ENCODE results near the gene SCUBE1. TPM values are rescaled to one million over a fixed set of nuclear protein-coding genes. Genes with fewer than 3 reads are reported as not detected.
A peak's percentile ranks its signal among the peaks of the same experiment; 100 is the strongest.

Gene SCUBE1
- total RNA-seq, 1 donor from 2014 or later, result 54.7 TPM

GRCh38 chr22:43342347-43343261, 568 bp downstream of the SCUBE1 start:
- peak overlapping the region; percentile 89 for H3K4me3 Mint-ChIP-seq (ENCODE audit: unreplicated experiment)
- H3K27me3 Mint-ChIP-seq (ENCODE audit: unreplicated experiment), result peaks cover 15% of the 10 kb centered on the region
- H3K36me3 Mint-ChIP-seq (ENCODE audit: low read depth, unreplicated experiment), result peaks cover 5% of the 10 kb centered on the region
- no peak overlapping the region for H3K27ac Mint-ChIP-seq (ENCODE audit: unreplicated experiment)
- peaks cover 19% of the 10 kb centered on the region for H3K4me1 Mint-ChIP-seq (ENCODE audit: unreplicated experiment)
- no peaks in the 10 kb centered on the region for H3K9me3 Mint-ChIP-seq (ENCODE audit: unreplicated experiment)
- TF ChIP-seq CTCF (IDR thresholded peaks at IDR 0.05; ENCODE audit: unreplicated experiment), result no peak
- DNase-seq (ENCODE audit: low spot score), result no peak

- no peak for TF ChIP-seq CTCF (IDR thresholded peaks at IDR 0.05; ENCODE audit: unreplicated experiment)
- DNase-seq (ENCODE audit: low spot score), result no peak
- H3K27me3 Mint-ChIP-seq (ENCODE audit: unreplicated experiment), result peaks cover 15% of the 10 kb centered on the region
- no peaks in the 10 kb centered on the region for H3K9me3 Mint-ChIP-seq (ENCODE audit: unreplicated experiment)
- H3K4me1 Mint-ChIP-seq (ENCODE audit: unreplicated experiment), result peaks cover 19% of the 10 kb centered on the region
- H3K27ac Mint-ChIP-seq (ENCODE audit: unreplicated experiment), result no peak overlapping the region
- peak overlapping the region; percentile 86 for H3K4me3 Mint-ChIP-seq (ENCODE audit: unreplicated experiment)
- H3K36me3 Mint-ChIP-seq (ENCODE audit: low read depth, unreplicated experiment), result peaks cover 5% of the 10 kb centered on the region
Observed at GRCh38 chr22:43341565-43341964, 1.6 kb downstream of the SCUBE1 start.

GRCh38 chr22:43338766-43339345, 4.3 kb downstream of the SCUBE1 start:
- H3K9me3 Mint-ChIP-seq (ENCODE audit: unreplicated experiment), result no peaks in the 10 kb centered on the region
- H3K27ac Mint-ChIP-seq (ENCODE audit: unreplicated experiment), result no peak overlapping the region
- H3K4me1 Mint-ChIP-seq (ENCODE audit: unreplicated experiment), result peaks cover 11% of the 10 kb centered on the region
- no peaks in the 10 kb centered on the region for H3K36me3 Mint-ChIP-seq (ENCODE audit: low read depth, unreplicated experiment)
- DNase-seq (ENCODE audit: low spot score), result no peak
- peaks cover 9% of the 10 kb centered on the region for H3K27me3 Mint-ChIP-seq (ENCODE audit: unreplicated experiment)
- H3K4me3 Mint-ChIP-seq (ENCODE audit: unreplicated experiment), result no peak overlapping the region
- no peak for TF ChIP-seq CTCF (IDR thresholded peaks at IDR 0.05; ENCODE audit: unreplicated experiment)

- H3K4me1 Mint-ChIP-seq (ENCODE audit: unreplicated experiment), result peaks cover 11% of the 10 kb centered on the region
- no peak for DNase-seq (ENCODE audit: low spot score)
- no peaks in the 10 kb centered on the region for H3K9me3 Mint-ChIP-seq (ENCODE audit: unreplicated experiment)
- TF ChIP-seq CTCF (IDR thresholded peaks at IDR 0.05; ENCODE audit: unreplicated experiment), result no peak
- no peaks in the 10 kb centered on the region for H3K36me3 Mint-ChIP-seq (ENCODE audit: low read depth, unreplicated experiment)
- no peak overlapping the region for H3K27ac Mint-ChIP-seq (ENCODE audit: unreplicated experiment)
- no peak overlapping the region for H3K4me3 Mint-ChIP-seq (ENCODE audit: unreplicated experiment)
- H3K27me3 Mint-ChIP-seq (ENCODE audit: unreplicated experiment), result peaks cover 9% of the 10 kb centered on the region
Observed at GRCh38 chr22:43337946-43338345, 5.2 kb downstream of the SCUBE1 start.

- Mint-ChIP-seq H3K36me3 (ENCODE audit: low read depth, unreplicated experiment) (no peaks in the 10 kb centered on the region), H3K4me3 (ENCODE audit: unreplicated experiment) (no peak overlapping the region), H3K27me3 (ENCODE audit: unreplicated experiment) (peaks cover 8% of the 10 kb centered on the region), H3K4me1 (ENCODE audit: unreplicated experiment) (peaks cover 11% of the 10 kb centered on the region), H3K27ac (ENCODE audit: unreplicated experiment) (no peak overlapping the region), H3K9me3 (ENCODE audit: unreplicated experiment) (no peaks in the 10 kb centered on the region)
- no peak for DNase-seq (ENCODE audit: low spot score)
- no peak for TF ChIP-seq CTCF (IDR thresholded peaks at IDR 0.05; ENCODE audit: unreplicated experiment)
Observed at GRCh38 chr22:43337385-43337784, 5.8 kb downstream of the SCUBE1 start.

All from endothelial cell (in vitro differentiated cells).